Measurements from ENCODE around the gene PTGS1. TPM values are rescaled to one million over a fixed set of nuclear protein-coding genes. Genes with fewer than 3 reads are reported as not detected.

Gene PTGS1
- total and polyA plus RNA-seq, 2 of the 8 experiments (the other 6 are each of a cell fraction or from before 2014, with no cell fraction given), result 1.1 to 1.9 TPM

DNA sequence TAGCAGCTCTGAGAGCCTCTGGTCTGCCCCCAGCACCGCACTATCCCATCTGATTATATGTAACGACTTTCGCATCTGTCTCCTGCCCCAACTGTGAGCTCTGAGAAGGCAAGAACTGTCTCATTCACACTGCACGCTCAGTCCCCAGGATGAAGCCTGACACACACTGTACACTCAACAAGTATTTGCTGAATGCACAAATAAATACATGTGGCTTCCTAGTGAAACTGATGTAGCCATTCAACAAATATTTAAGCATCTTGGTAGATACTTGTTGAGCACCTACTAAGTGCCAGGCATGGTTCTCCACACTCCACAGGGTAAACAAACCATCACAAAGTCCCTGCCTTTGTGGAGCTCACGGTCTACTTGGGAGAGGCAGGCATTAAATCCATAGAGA, 34.6 kb upstream of the PTGS1 start:
- Histone ChIP-seq H3K9me3 (ENCODE audit: insufficient read depth in 2 of 2, low read depth in 1 of 2, low read length in 1 of 2) (no peaks in the 10 kb centered on the region), H3K23ac (ENCODE audit: insufficient read length) (no peak overlapping the region), H2AFZ (ENCODE audit: low read length) (no peak overlapping the region), H3K4me1 (replicated peaks in 1 of 4; ENCODE audit: control insufficient read depth in 3 of 4, insufficient read depth in 4 of 4, low read length in 3 of 4) (peaks cover 17 to 47% (median 26%) of the 10 kb centered on the region in 4 experiments), H3K27me3 (replicated peaks in 1 of 4; ENCODE audit: control insufficient read depth in 3 of 4, extremely low read depth in 1 of 4, insufficient read depth in 3 of 4, low read length in 3 of 4) (0 out of 7 replicates have a peak, but pooled peaks cover 0 to 2% (median 0%) of the 10 kb centered on the region in 4 experiments), H3K56ac (replicated peaks; ENCODE audit: insufficient read length, low read depth, low read length) (no peak overlapping the region), H3K9ac (replicated peaks in 1 of 4; ENCODE audit: extremely low read depth in 1 of 4, low read depth in 3 of 4, low read length in 3 of 4) (no peak overlapping the region), H2BK12ac (ENCODE audit: low read depth, low read length) (peak overlapping the region; percentile 83; the same call in 1 of the 2 replicates), H2BK20ac (ENCODE audit: low read length) (0 out of 2 replicates have a peak overlapping the region, but pooled peaks have one; percentile 43), H3K79me2 (ENCODE audit: control insufficient read depth in 1 of 2, insufficient read depth in 2 of 2, low read length in 2 of 2) (no peaks in the 10 kb centered on the region), H3K18ac (ENCODE audit: extremely low read depth, low read length) (no peak overlapping the region; the same call in none of the 2 replicates), H3K14ac (ENCODE audit: insufficient read length) (no peak overlapping the region), H4K5ac (ENCODE audit: insufficient read length, low read depth, low read length) (no peak overlapping the region), H2AK5ac (ENCODE audit: low read depth, low read length) (no peak overlapping the region), H3K79me1 (ENCODE audit: low read depth, low read length) (no peaks in the 10 kb centered on the region), H2BK15ac (ENCODE audit: low read length) (peak overlapping the region; percentile 53; the same call in 1 of the 2 replicates), H3K4me3 (ENCODE audit: extremely low read depth in 1 of 4, insufficient read depth in 2 of 4, low read depth in 3 of 4, low read length in 4 of 4) (no peak overlapping the region), H4K20me1 (replicated peaks in 1 of 2; ENCODE audit: control insufficient read depth in 1 of 2, insufficient read depth in 2 of 2, low read length in 2 of 2) (no peaks in the 10 kb centered on the region), H2BK5ac (ENCODE audit: low read depth, low read length) (no peak overlapping the region; the same call in 1 of the 2 replicates), H2BK120ac (replicated peaks; ENCODE audit: low read depth, low read length) (no peak overlapping the region), H3K36me3 (ENCODE audit: control insufficient read depth in 2 of 4, insufficient read depth in 4 of 4, low read length in 3 of 4) (no peaks in the 10 kb centered on the region), H3K4ac (replicated peaks; ENCODE audit: insufficient read length, low read depth, low read length) (no peak overlapping the region), H3K23me2 (ENCODE audit: low read depth, low read length) (no peaks in the 10 kb centered on the region; the same call in 1 of the 2 replicates), H3K4me2 (ENCODE audit: insufficient read depth in 1 of 2, low read depth in 2 of 2, low read length in 2 of 2) (peak overlapping the region; percentile 60; a peak in 2 of 4 replicates), H4K91ac (replicated peaks; ENCODE audit: insufficient read length, low read length) (peak overlapping the region; percentile 44), H3K27ac (ENCODE audit: low read depth, low read length) (no peak overlapping the region), H4K8ac (ENCODE audit: extremely low read depth, insufficient read depth, low read length) (no peak overlapping the region)
- DNase-seq (ENCODE audit: low read depth in 1 of 2, low spot score in 2 of 2), result no peak
- CTCF ChIA-PET (ENCODE audit: partially characterized antibody), result interaction anchor here (0.6 to 25.6 kb wide), 9 partner anchors 12 to 237 kb away, joined by 3 to 544 read pairs (median 4); no protein-coding TSS in a partner anchor
- FAIRE-seq, result no peak
- 87% methylated on average over 5 of the region's 5 CpGs; no CpG with 5 or more reads in 1 of the 2 experiments for WGBS, 2 experiments (ENCODE audit: extremely low coverage in 1 of 2, insufficient coverage in 1 of 2, insufficient read length in 1 of 2, insufficient replicate concordance in 2 of 2, low coverage in 1 of 2, low lambda C conversion rate in 2 of 2, missing lambda C conversion rate in 1 of 2)
- POLR2A ChIA-PET (ENCODE audit: partially characterized antibody), result interaction anchor here (0.9 to 2.4 kb wide), 5 partner anchors 8 to 71 kb away, joined by 3 to 8 read pairs (median 6); partner anchors contain the start of genes MRRF and RBM18
- TF ChIP-seq, protein P1, sequence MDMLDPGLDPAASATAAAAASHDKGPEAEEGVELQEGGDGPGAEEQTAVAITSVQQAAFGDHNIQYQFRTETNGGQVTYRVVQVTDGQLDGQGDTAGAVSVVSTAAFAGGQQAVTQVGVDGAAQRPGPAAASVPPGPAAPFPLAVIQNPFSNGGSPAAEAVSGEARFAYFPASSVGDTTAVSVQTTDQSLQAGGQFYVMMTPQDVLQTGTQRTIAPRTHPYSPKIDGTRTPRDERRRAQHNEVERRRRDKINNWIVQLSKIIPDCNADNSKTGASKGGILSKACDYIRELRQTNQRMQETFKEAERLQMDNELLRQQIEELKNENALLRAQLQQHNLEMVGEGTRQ (IDR thresholded peaks at IDR 0.05; ENCODE audit: low read length), result no peak
- no peak for TF ChIP-seq POLR2AphosphoS5 (IDR thresholded peaks at IDR 0.05; ENCODE audit: low read depth, low read length)
- TF ChIP-seq TCF12 (IDR thresholded peaks at IDR 0.05; ENCODE audit: low read depth, low read length), result no peak
- TF ChIP-seq HDAC6 (IDR thresholded peaks at IDR 0.05; ENCODE audit: low read depth, low read length), result no peak
- TF ChIP-seq HDAC2 (IDR thresholded peaks at IDR 0.05; ENCODE audit: borderline replicate concordance in 1 of 2, low read depth in 2 of 2, low read length in 2 of 2), result no peak
- TF ChIP-seq SUZ12 (IDR thresholded peaks at IDR 0.05; ENCODE audit: low read length), result no peak
- no peak for TF ChIP-seq KDM5A (IDR thresholded peaks at IDR 0.05; ENCODE audit: low read length)
- no peak for TF ChIP-seq SP4 (IDR thresholded peaks at IDR 0.05; ENCODE audit: low read length)
- no peak for TF ChIP-seq SP1 (IDR thresholded peaks at IDR 0.05; ENCODE audit: low read depth, low read length)
- TF ChIP-seq SP2 (IDR thresholded peaks at IDR 0.05; ENCODE audit: low read length), result no peak
- TF ChIP-seq PHF8 (conservative IDR thresholded peaks at IDR 0.05; ENCODE audit: low read depth, low read length), result no peak
- TF ChIP-seq TAF1 (IDR thresholded peaks at IDR 0.05; ENCODE audit: low read depth, low read length), result no peak
- no peak for TF ChIP-seq JUND (IDR thresholded peaks at IDR 0.05; ENCODE audit: low read length)

Data from H1 (cell line).